Fibroblast of villous mesenchyme (primary cell): ENCODE data around the gene TMEM52B. TPM values are rescaled to one million over a fixed set of nuclear protein-coding genes. Genes with fewer than 3 reads are reported as not detected.

ENCODE experiments used
- DNase-seq: peaks from one replicate; pipeline ENCODE4 v3.0.0-alpha.2; 2010; ENCODE audit warnings: low read depth
- H3K4me3 ChIP-seq: 2 replicates; pipeline ENCODE4 v1.5.1; 2011; ENCODE audit warnings: low read depth, mild to moderate bottlenecking, low read length
- CTCF ChIP-seq: IDR thresholded peaks from 2 replicates; pipeline ENCODE4 v1.5.1; 2012; ENCODE audit warnings: low read depth, mild to moderate bottlenecking, low read length; ENCODE audit not compliant: insufficient read depth
- total RNA-seq: library from RNA; depleted of rRNA; stranded (reverse); fragments of >200 nt; gene quantifications from 2 replicates; pipeline ENCODE4 v1.2.3, GENCODE V29; 2012

TMEM52B gene
- total RNA-seq, 1 donor: 17.7 TPM

- TF ChIP-seq CTCF: no peak
- DNase-seq: no peak
- no peak overlapping the region for H3K4me3 ChIP-seq
Observed at GRCh38 chr12:10211101-10211939, 32.5 kb downstream of the TMEM52B start.

- DNase-seq: peak; percentile 100
- no peak for TF ChIP-seq CTCF
- H3K4me3 ChIP-seq: peak overlapping the region; percentile 91
Observed at GRCh38 chr12:10211940-10212738, 33.3 kb downstream of the TMEM52B start.

GRCh38 chr12:10212739-10213131, 33.9 kb downstream of the TMEM52B start, which contains the start of gene GABARAPL1:
Gene GABARAPL1, plus strand, starts transcription at chr12:10212877. Its CDS starts 253 bp downstream, at chr12:10213130.
- TF ChIP-seq CTCF: no peak
- DNase-seq: peak; percentile 93
- peak within 1 kb of the TSS; percentile 91 for H3K4me3 ChIP-seq

GRCh38 chr12:10213168-10214135, 34.6 kb downstream of the TMEM52B start:
- TF ChIP-seq CTCF: no peak
- peak overlapping the region; percentile 91 for H3K4me3 ChIP-seq
- peak; percentile 92 for DNase-seq

GRCh38 chr12:10214136-10214894, 35.5 kb downstream of the TMEM52B start:
- no peak for TF ChIP-seq CTCF
- peak; percentile 76 for DNase-seq
- peak overlapping the region; percentile 91 for H3K4me3 ChIP-seq
